ENCODE data around the gene KRTAP4-7.
"Not testable (repeated sequence)": the region's sequence is repeated elsewhere in the genome, so short reads cannot be mapped to it uniquely, and the experiment has no call there.

The KRTAP4-7 gene

GRCh38 chr17:41088760-41089352 lies 4.9 kb downstream of the KRTAP4-7 start:
- not testable (repeated sequence) for H3K4me1 ChIP-seq (ENCODE audit: control insufficient read depth in 1 of 2, insufficient read depth in 2 of 2, low read length in 2 of 2); H3K9ac ChIP-seq (ENCODE audit: low read depth in 1 of 2, low read length in 2 of 2); H3K27ac ChIP-seq (ENCODE audit: low read depth, low read length); H3K4me3 ChIP-seq (ENCODE audit: low read depth in 1 of 2, low read length in 2 of 2); H3K36me3 ChIP-seq (ENCODE audit: control insufficient read depth in 1 of 2, insufficient read depth in 2 of 2, low read length in 2 of 2); H3K27me3 ChIP-seq (ENCODE audit: control insufficient read depth in 1 of 2, insufficient read depth in 2 of 2, low read length in 2 of 2); H3K9me3 ChIP-seq (ENCODE audit: control insufficient read depth in 1 of 2, low read length in 2 of 2)

- Histone ChIP-seq H3K9me3 (ENCODE audit: control insufficient read depth in 1 of 2, low read length in 2 of 2) (no peaks in the 10 kb centered on the region), H3K4me1 (ENCODE audit: control insufficient read depth in 1 of 2, insufficient read depth in 2 of 2, low read length in 2 of 2) (no peaks in the 10 kb centered on the region), H3K36me3 (ENCODE audit: control insufficient read depth in 1 of 2, insufficient read depth in 2 of 2, low read length in 2 of 2) (no peaks in the 10 kb centered on the region), H3K9ac (ENCODE audit: low read depth in 1 of 2, low read length in 2 of 2) (no peak overlapping the region), H3K4me3 (ENCODE audit: low read depth in 1 of 2, low read length in 2 of 2) (no peak overlapping the region), H3K27ac (ENCODE audit: low read depth, low read length) (no peak overlapping the region), H3K27me3 (ENCODE audit: control insufficient read depth in 1 of 2, insufficient read depth in 2 of 2, low read length in 2 of 2) (no peaks in the 10 kb centered on the region)
Observed at GRCh38 chr17:41096055-41096454, 12.1 kb downstream of the KRTAP4-7 start.

GRCh38 chr17:41098042-41098441 lies 14.1 kb downstream of the KRTAP4-7 start, which contains the start of gene KRTAP4-8:
Gene KRTAP4-8, minus strand, starts transcription at chr17:41098142. Its CDS starts 58 bp downstream, at chr17:41098084.
- Histone ChIP-seq H3K9ac (ENCODE audit: low read depth in 1 of 2, low read length in 2 of 2) (no peak within 1 kb of the TSS), H3K4me1 (ENCODE audit: control insufficient read depth in 1 of 2, insufficient read depth in 2 of 2, low read length in 2 of 2) (no peaks in the 10 kb centered on the region), H3K9me3 (ENCODE audit: control insufficient read depth in 1 of 2, low read length in 2 of 2) (no peaks in the 10 kb centered on the region), H3K27me3 (ENCODE audit: control insufficient read depth in 1 of 2, insufficient read depth in 2 of 2, low read length in 2 of 2) (no peaks in the 10 kb centered on the region), H3K27ac (ENCODE audit: low read depth, low read length) (no peak within 1 kb of the TSS), H3K36me3 (ENCODE audit: control insufficient read depth in 1 of 2, insufficient read depth in 2 of 2, low read length in 2 of 2) (no peaks in the 10 kb centered on the region), H3K4me3 (ENCODE audit: low read depth in 1 of 2, low read length in 2 of 2) (no peak within 1 kb of the TSS)

- Histone ChIP-seq H3K9ac (ENCODE audit: low read depth in 1 of 2, low read length in 2 of 2) (no peak overlapping the region), H3K27ac (ENCODE audit: low read depth, low read length) (no peak overlapping the region), H3K4me3 (ENCODE audit: low read depth in 1 of 2, low read length in 2 of 2) (no peak overlapping the region), H3K36me3 (ENCODE audit: control insufficient read depth in 1 of 2, insufficient read depth in 2 of 2, low read length in 2 of 2) (no peaks in the 10 kb centered on the region), H3K9me3 (ENCODE audit: control insufficient read depth in 1 of 2, low read length in 2 of 2) (no peaks in the 10 kb centered on the region), H3K4me1 (ENCODE audit: control insufficient read depth in 1 of 2, insufficient read depth in 2 of 2, low read length in 2 of 2) (no peaks in the 10 kb centered on the region), H3K27me3 (ENCODE audit: control insufficient read depth in 1 of 2, insufficient read depth in 2 of 2, low read length in 2 of 2) (no peaks in the 10 kb centered on the region)
Observed at GRCh38 chr17:41098481-41098880, 14.5 kb downstream of the KRTAP4-7 start.

GRCh38 chr17:41099682-41100480 lies 15.9 kb downstream of the KRTAP4-7 start:
- not testable (repeated sequence) for H3K4me1 ChIP-seq (ENCODE audit: control insufficient read depth in 1 of 2, insufficient read depth in 2 of 2, low read length in 2 of 2); H3K27me3 ChIP-seq (ENCODE audit: control insufficient read depth in 1 of 2, insufficient read depth in 2 of 2, low read length in 2 of 2); H3K9ac ChIP-seq (ENCODE audit: low read depth in 1 of 2, low read length in 2 of 2); H3K9me3 ChIP-seq (ENCODE audit: control insufficient read depth in 1 of 2, low read length in 2 of 2); H3K27ac ChIP-seq (ENCODE audit: low read depth, low read length); H3K4me3 ChIP-seq (ENCODE audit: low read depth in 1 of 2, low read length in 2 of 2); H3K36me3 ChIP-seq (ENCODE audit: control insufficient read depth in 1 of 2, insufficient read depth in 2 of 2, low read length in 2 of 2)

- H3K27me3 ChIP-seq (ENCODE audit: control insufficient read depth in 1 of 2, insufficient read depth in 2 of 2, low read length in 2 of 2): no peaks in the 10 kb centered on the region
- H3K27ac ChIP-seq (ENCODE audit: low read depth, low read length): no peak within 1 kb of the TSS
- H3K4me1 ChIP-seq (ENCODE audit: control insufficient read depth in 1 of 2, insufficient read depth in 2 of 2, low read length in 2 of 2): no peaks in the 10 kb centered on the region
- H3K9me3 ChIP-seq (ENCODE audit: control insufficient read depth in 1 of 2, low read length in 2 of 2): no peaks in the 10 kb centered on the region
- H3K9ac ChIP-seq (ENCODE audit: low read depth in 1 of 2, low read length in 2 of 2): no peak within 1 kb of the TSS
- no peaks in the 10 kb centered on the region for H3K36me3 ChIP-seq (ENCODE audit: control insufficient read depth in 1 of 2, insufficient read depth in 2 of 2, low read length in 2 of 2)
- H3K4me3 ChIP-seq (ENCODE audit: low read depth in 1 of 2, low read length in 2 of 2): no peak within 1 kb of the TSS
Observed at GRCh38 chr17:41101586-41102259, 17.8 kb downstream of the KRTAP4-7 start, which contains the start of gene KRTAP4-16. Gene KRTAP4-16, minus strand, starts transcription at chr17:41102209. Its CDS starts 0 bp downstream, at chr17:41102209.

- Histone ChIP-seq H3K27ac (ENCODE audit: low read depth, low read length) (no peak overlapping the region), H3K4me1 (ENCODE audit: control insufficient read depth in 1 of 2, insufficient read depth in 2 of 2, low read length in 2 of 2) (no peaks in the 10 kb centered on the region), H3K4me3 (ENCODE audit: low read depth in 1 of 2, low read length in 2 of 2) (no peak overlapping the region), H3K9ac (ENCODE audit: low read depth in 1 of 2, low read length in 2 of 2) (no peak overlapping the region), H3K9me3 (ENCODE audit: control insufficient read depth in 1 of 2, low read length in 2 of 2) (no peaks in the 10 kb centered on the region), H3K36me3 (ENCODE audit: control insufficient read depth in 1 of 2, insufficient read depth in 2 of 2, low read length in 2 of 2) (no peaks in the 10 kb centered on the region), H3K27me3 (ENCODE audit: control insufficient read depth in 1 of 2, insufficient read depth in 2 of 2, low read length in 2 of 2) (no peaks in the 10 kb centered on the region)
Observed at GRCh38 chr17:41103896-41104295, 19.9 kb downstream of the KRTAP4-7 start.

GRCh38 chr17:41104386-41105038 lies 20.6 kb downstream of the KRTAP4-7 start:
- not testable (repeated sequence) for H3K9me3 ChIP-seq (ENCODE audit: control insufficient read depth in 1 of 2, low read length in 2 of 2); H3K4me3 ChIP-seq (ENCODE audit: low read depth in 1 of 2, low read length in 2 of 2); H3K36me3 ChIP-seq (ENCODE audit: control insufficient read depth in 1 of 2, insufficient read depth in 2 of 2, low read length in 2 of 2); H3K27ac ChIP-seq (ENCODE audit: low read depth, low read length); H3K4me1 ChIP-seq (ENCODE audit: control insufficient read depth in 1 of 2, insufficient read depth in 2 of 2, low read length in 2 of 2); H3K27me3 ChIP-seq (ENCODE audit: control insufficient read depth in 1 of 2, insufficient read depth in 2 of 2, low read length in 2 of 2); H3K9ac ChIP-seq (ENCODE audit: low read depth in 1 of 2, low read length in 2 of 2)

- not testable (repeated sequence) for H3K27me3 ChIP-seq (ENCODE audit: control insufficient read depth in 1 of 2, insufficient read depth in 2 of 2, low read length in 2 of 2); H3K4me1 ChIP-seq (ENCODE audit: control insufficient read depth in 1 of 2, insufficient read depth in 2 of 2, low read length in 2 of 2); H3K9ac ChIP-seq (ENCODE audit: low read depth in 1 of 2, low read length in 2 of 2); H3K9me3 ChIP-seq (ENCODE audit: control insufficient read depth in 1 of 2, low read length in 2 of 2); H3K27ac ChIP-seq (ENCODE audit: low read depth, low read length); H3K36me3 ChIP-seq (ENCODE audit: control insufficient read depth in 1 of 2, insufficient read depth in 2 of 2, low read length in 2 of 2); H3K4me3 ChIP-seq (ENCODE audit: low read depth in 1 of 2, low read length in 2 of 2)
Observed at GRCh38 chr17:41105347-41105746, 21.4 kb downstream of the KRTAP4-7 start, which contains the start of gene KRTAP4-9. Gene KRTAP4-9, plus strand, starts transcription at chr17:41105389. Its CDS starts 0 bp downstream, at chr17:41105389.

All from duodenal mucosa (tissue), 2 donors.